Transverse colon (tissue), 4 donors: ENCODE results near the gene CACTIN. TPM values are rescaled to one million over a fixed set of nuclear protein-coding genes. Genes with fewer than 3 reads are reported as not detected.
A peak's percentile ranks its signal among the peaks of the same experiment; 100 is the strongest.

Experiments
- DNase-seq: peaks from one replicate; pipeline ENCODE4 v3.0.0-alpha.2; 2019
- H3K27ac ChIP-seq, 4 donors: fragments of 200-600 bp; sonication (generic); 2 replicates each; pipeline ENCODE4 v1.5.1; 2016 to 2018; ENCODE audit warnings: inconsistent platforms in 4 of 4
- H3K27me3 ChIP-seq: fragments of 200-600 bp; sonication (generic); 2 replicates; pipeline ENCODE4 v1.5.1; 2017; ENCODE audit warnings: inconsistent platforms
- H3K36me3 ChIP-seq, 4 donors: fragments of 200-600 bp; sonication (generic); 2 replicates each; pipeline ENCODE4 v1.5.1; 2017 to 2019; ENCODE audit warnings: inconsistent platforms in 4 of 4
- H3K4me1 ChIP-seq, 4 donors: fragments of 200-600 bp; sonication (generic); 2 replicates each; pipeline ENCODE4 v1.5.1; 2017 to 2020; ENCODE audit warnings: inconsistent platforms in 4 of 4
- H3K4me3 ChIP-seq, 4 donors: fragments of 200-600 bp; sonication (generic); 1 replicate in 1 of 4; 2 replicates in 3 of 4; pipeline versions ENCODE4 v1.5.1 to v1.6.1; 2017 to 2019; ENCODE audit warnings: inconsistent platforms in 4 of 4
- H3K9me3 ChIP-seq, 2 donors: fragments of 200-600 bp; sonication (generic); 2 replicates each; pipeline ENCODE4 v1.5.1; 2017 to 2019; ENCODE audit warnings: inconsistent platforms in 2 of 2
- CTCF ChIP-seq, 5 experiments: fragments of 200-600 bp in 3 of 5; fragments of 450-650 bp in 2 of 5; sonication (generic) in 3 of 5; IDR thresholded peaks; 1 replicate in 2 of 5; 2 replicates in 3 of 5; pipeline ENCODE4 v1.5.1; 2016 to 2017; ENCODE audit warnings: antibody characterized with exemption in 5 of 5, inconsistent platforms in 3 of 5, mild to moderate bottlenecking in 2 of 5, moderate library complexity in 1 of 5
- EP300 ChIP-seq: sonication (generic); formaldehyde crosslinking; IDR thresholded peaks from one replicate; pipeline ENCODE4 v1.6.1; 2017; ENCODE audit warnings: antibody characterized with exemption, low read depth
- POLR2A ChIP-seq: fragments of 450-650 bp; IDR thresholded peaks from one replicate; pipeline ENCODE4 v1.6.1; 2016; ENCODE audit warnings: antibody characterized with exemption, mild to moderate bottlenecking, moderate library complexity
- POLR2AphosphoS5 ChIP-seq, 3 donors: sonication (generic); formaldehyde crosslinking; IDR thresholded peaks; one replicate each; pipeline ENCODE4 v1.6.1; 2016; ENCODE audit warnings: antibody characterized with exemption in 3 of 3
- WGBS, 2 donors: methylation state at CpG; one replicate each; pipeline ENCODE4 v1.1.5; 2018; ENCODE audit warnings: low coverage in 1 of 2; 5-methylcytosine and 5-hydroxymethylcytosine counted together
- in situ Hi-C, 4 donors: fragments of 200-750 bp; cut with MboI; loops; one replicate each; pipeline versions ENCODE4 v1.15.0 to v1.15.1; 2017; ENCODE audit warnings: low sequenced_read_pairs in 3 of 4, low pct_ligation_motif_present in 1 of 4, low pct_unique_long_range_greater_than_20kb in 1 of 4
- intact Hi-C: fragments of 100-400 bp; cut with DNase I; formaldehyde crosslinking; loops from one replicate; pipeline ENCODE4 v1.15.1; 2023; ENCODE audit warnings: low total_unique reads
- total RNA-seq, 4 donors: library from RNA; depleted of rRNA; stranded (reverse); fragments of >200 nt; gene quantifications; one replicate each; pipeline ENCODE4 v1.1.0, GENCODE V29; 2016

The CACTIN gene
- total RNA-seq, 4 donors from 2014 or later, result 21.9 to 88.4 (median 53.0) TPM

- intact Hi-C loops (no loop called here), in situ Hi-C loops (no loop called here)
- no peaks in the 10 kb centered on the region for H3K9me3 ChIP-seq
- TF ChIP-seq POLR2AphosphoS5 (IDR thresholded peaks at IDR 0.05), result no peak
- TF ChIP-seq POLR2A, result no peak
- TF ChIP-seq EP300, result no peak
- TF ChIP-seq CTCF (IDR thresholded peaks at IDR 0.05), result no peak
- no peaks in the 10 kb centered on the region for H3K4me1 ChIP-seq
- H3K4me3 ChIP-seq, result no peak overlapping the region
- DNase-seq, result no peak
- H3K27me3 ChIP-seq, result no peaks in the 10 kb centered on the region
- peak overlapping the region in 2 of 4 donors; percentile 16 to 40 for H3K27ac ChIP-seq
- peaks cover 0 to 34% (median 13%) of the 10 kb centered on the region in 4 donors for H3K36me3 ChIP-seq
- WGBS, 2 donors, result 81% methylated on average over 30 of the region's 36 CpGs; no CpG with 5 or more reads in 1 of the 2 donors
Measured at GRCh38 chr19:3656073-3656746, 29.6 kb upstream of the CACTIN start.

- TF ChIP-seq POLR2AphosphoS5 (IDR thresholded peaks at IDR 0.05), result peak in 1 of 3 donors; percentile 30
- TF ChIP-seq CTCF (IDR thresholded peaks at IDR 0.05), result no peak
- intact Hi-C loops (no loop called here), in situ Hi-C loops (no loop called here)
- 80% methylated on average over 23 of the region's 25 CpGs; no CpG with 5 or more reads in 1 of the 2 donors for WGBS, 2 donors
- Histone ChIP-seq H3K36me3 (peaks cover 0 to 36% (median 12%) of the 10 kb centered on the region in 4 donors), H3K4me3 (no peak overlapping the region), H3K27me3 (no peaks in the 10 kb centered on the region), H3K9me3 (no peaks in the 10 kb centered on the region), H3K4me1 (no peaks in the 10 kb centered on the region), H3K27ac (peak overlapping the region in 2 of 4 donors; percentile 16 to 40)
- peak; percentile 37 for DNase-seq
Measured at GRCh38 chr19:3655402-3656072, 28.9 kb upstream of the CACTIN start.

DNA sequence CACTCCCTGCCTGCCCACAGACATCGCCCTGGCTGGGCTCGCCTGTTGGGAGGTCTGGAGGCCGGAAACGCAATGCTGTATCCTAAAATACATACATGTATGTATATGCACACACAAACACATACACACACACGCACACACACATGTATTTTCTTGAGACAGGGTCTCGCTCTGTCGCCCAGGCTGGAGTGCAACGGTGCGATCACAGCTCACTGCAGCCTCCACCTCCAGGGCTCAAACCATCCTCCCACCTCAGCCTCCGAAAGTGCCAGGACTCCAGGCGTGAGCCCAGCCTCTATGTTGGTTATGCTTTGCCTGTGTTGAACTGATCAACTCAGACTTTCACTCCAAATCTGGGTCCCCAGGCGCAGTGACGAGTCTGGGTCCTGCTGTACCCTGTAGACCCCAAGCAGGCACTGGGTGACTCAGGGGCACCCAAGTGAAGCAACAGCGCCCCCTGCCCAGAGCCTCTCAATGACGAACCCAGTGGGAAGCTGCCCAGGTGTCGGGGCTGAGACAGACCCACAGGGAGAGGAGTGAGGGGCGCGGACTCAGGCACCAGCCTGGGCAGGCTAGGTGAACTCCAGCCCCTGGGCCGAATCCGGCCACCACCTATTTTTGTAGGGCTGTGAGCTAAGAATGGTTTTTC lies 27.4 kb upstream of the CACTIN start:
- intact Hi-C loops, result no loop called here
- Histone ChIP-seq H3K27me3 (no peaks in the 10 kb centered on the region), H3K9me3 (no peaks in the 10 kb centered on the region), H3K4me1 (no peaks in the 10 kb centered on the region), H3K27ac (no peak overlapping the region), H3K4me3 (no peak overlapping the region), H3K36me3 (peaks cover 0 to 31% (median 9%) of the 10 kb centered on the region in 4 donors)
- DNase-seq, result no peak
- TF ChIP-seq CTCF (IDR thresholded peaks at IDR 0.05) (no peak), POLR2AphosphoS5 (IDR thresholded peaks at IDR 0.05) (no peak), EP300 (no peak), POLR2A (no peak)
- 97 to 100% methylated on average over 1 to 20 of the region's 20 CpGs for WGBS, 2 donors
- in situ Hi-C loops, result no loop called here

DNA sequence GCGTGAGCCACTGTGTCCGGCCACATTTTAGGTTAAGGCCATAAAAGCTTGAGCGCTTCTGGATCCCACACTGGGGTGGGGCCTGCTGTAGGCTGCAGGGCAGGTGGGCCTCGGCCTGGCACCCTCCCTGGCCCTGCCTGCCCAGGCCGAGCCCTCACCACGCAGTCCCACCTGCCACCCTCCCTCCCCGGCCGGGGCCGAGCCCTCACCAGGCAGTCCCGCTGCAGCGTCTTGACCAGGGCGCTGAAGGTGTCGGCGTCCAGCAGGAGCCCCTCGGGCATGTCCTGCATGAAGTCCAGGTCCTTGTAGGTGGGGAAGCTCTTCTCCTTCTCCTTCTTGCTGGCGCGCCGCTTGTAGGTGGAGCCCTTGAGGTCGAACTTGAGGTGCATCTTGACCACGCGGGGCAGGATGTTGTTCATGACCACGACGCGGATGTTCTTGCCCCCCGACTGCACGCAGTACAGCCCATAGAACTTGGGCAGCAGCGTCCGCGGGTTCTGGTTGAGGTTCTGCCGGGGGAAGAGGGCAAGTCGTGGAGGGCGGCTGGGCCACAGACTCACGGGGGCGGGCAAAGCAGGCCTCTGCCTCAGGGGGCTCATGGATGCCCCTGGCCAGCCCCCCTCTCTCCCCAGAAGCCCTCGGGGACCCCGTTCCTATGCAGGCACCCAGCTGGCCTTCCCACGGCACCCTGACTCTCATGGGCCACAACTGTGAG lies 26.6 kb upstream of the CACTIN start:
- no peak overlapping the region for H3K4me3 ChIP-seq
- no peaks in the 10 kb centered on the region for H3K9me3 ChIP-seq
- H3K36me3 ChIP-seq, result peaks cover 0 to 31% (median 9%) of the 10 kb centered on the region in 4 donors
- no peak overlapping the region for H3K27ac ChIP-seq
- DNase-seq, result no peak
- WGBS, 2 donors, result 90% methylated on average over 35 of the region's 37 CpGs; no CpG with 5 or more reads in 1 of the 2 donors
- TF ChIP-seq CTCF (IDR thresholded peaks at IDR 0.05) (no peak), EP300 (no peak), POLR2AphosphoS5 (IDR thresholded peaks at IDR 0.05) (no peak)
- in situ Hi-C loops, result no loop called here
- intact Hi-C loops, result no loop called here
- H3K27me3 ChIP-seq, result no peaks in the 10 kb centered on the region
- H3K4me1 ChIP-seq, result no peaks in the 10 kb centered on the region
